OCI-LY7 (cell line): Measurements from ENCODE around the gene RHOB. TPM values are rescaled to one million over a fixed set of nuclear protein-coding genes. Genes with fewer than 3 reads are reported as not detected.

Experiments
- BruUV-seq: library from RNA; stranded (reverse); fragments of 400-500 nt; replicated peaks from 2 replicates; lab custom pipeline; 2021; lab: Mats Ljungman, UMichigan
- CTCF ChIA-PET: fragments of 300-600 bp; sonication (Branson Sonifier 250); formaldehyde crosslinking; loops from one replicate; lab custom pipeline; 2022; ENCODE audit warnings: antibody characterized with exemption; ENCODE audit not compliant: unreplicated experiment; lab: Charles Lee
- POLR2A ChIA-PET: fragments of 300-600 bp; sonication (Branson Sonifier 250); formaldehyde crosslinking; loops from one replicate; lab custom pipeline; 2022; ENCODE audit warnings: antibody characterized with exemption; lab: Charles Lee
- DNase-seq: peaks from one replicate; pipeline ENCODE4 v3.0.0-alpha.2; 2015; ENCODE audit warnings: low spot score
- H2AFZ ChIP-seq: fragments of 200-600 bp; sonication (generic), shearing (Covaris generic); 2 replicates; pipeline ENCODE4 v1.6.1; 2014; ENCODE audit warnings: mild to moderate bottlenecking, antibody characterized with exemption, low read length, moderate library complexity
- H3K27ac ChIP-seq: fragments of 200-600 bp; sonication (generic); 2 replicates; pipeline ENCODE4 v1.5.1; 2014; ENCODE audit warnings: mixed run types, low read depth, mild to moderate bottlenecking, moderate library complexity, low read length, inconsistent platforms; ENCODE audit not compliant: poor library complexity, severe bottlenecking
- H3K36me3 ChIP-seq: fragments of 200-600 bp; sonication (generic); 2 replicates; pipeline ENCODE4 v1.6.1; 2014; ENCODE audit warnings: mild to moderate bottlenecking, antibody characterized with exemption, low read length, moderate library complexity, mixed read lengths; ENCODE audit not compliant: insufficient read depth
- H3K4me1 ChIP-seq: fragments of 200-600 bp; sonication (generic); 2 replicates; pipeline ENCODE4 v1.5.1; 2014; ENCODE audit warnings: mild to moderate bottlenecking, low read length; ENCODE audit not compliant: insufficient read depth, poor library complexity, severe bottlenecking
- H3K4me2 ChIP-seq: fragments of 200-600 bp; sonication (generic); 2 replicates; pipeline ENCODE4 v1.6.1; 2014; ENCODE audit warnings: mild to moderate bottlenecking, low read length
- H3K4me3 ChIP-seq: fragments of 200-600 bp; sonication (generic); 2 replicates; pipeline ENCODE4 v1.5.1; 2014; ENCODE audit warnings: mild to moderate bottlenecking, low read depth, low read length; ENCODE audit not compliant: poor library complexity, severe bottlenecking
- H3K79me2 ChIP-seq: fragments of 200-600 bp; sonication (generic); 2 replicates; pipeline ENCODE4 v1.6.1; 2016; ENCODE audit warnings: low read depth, mild to moderate bottlenecking, low read length, moderate library complexity, mixed read lengths; ENCODE audit not compliant: insufficient read depth
- H3K9me2 ChIP-seq: fragments of 200-600 bp; sonication (generic); 2 replicates; pipeline ENCODE4 v1.6.1; 2016; ENCODE audit warnings: mild to moderate bottlenecking, low read length, mixed read lengths; ENCODE audit not compliant: insufficient read depth
- H3K9me3 ChIP-seq: fragments of 200-600 bp; sonication (generic); 2 replicates; pipeline ENCODE4 v1.6.1; 2014; ENCODE audit warnings: mild to moderate bottlenecking, mixed run types, low read length, mixed read lengths
- H4K20me1 ChIP-seq: fragments of 200-600 bp; sonication (generic); 2 replicates; pipeline ENCODE4 v1.6.1; 2014; ENCODE audit warnings: mild to moderate bottlenecking, antibody characterized with exemption, low read length, moderate library complexity, mixed read lengths; ENCODE audit not compliant: insufficient read depth
- EZH2phosphoT487 ChIP-seq: fragments of 200-600 bp; sonication (generic); IDR thresholded peaks from 2 replicates; pipeline ENCODE4 v1.6.1; 2018; ENCODE audit warnings: low read depth, borderline replicate concordance, mild to moderate bottlenecking, mixed run types, antibody characterized with exemption, low read length, moderate library complexity, mixed read lengths
- intact Hi-C: fragments of 100-400 bp; cut with micrococcal nuclease; formaldehyde crosslinking; loops from one replicate; pipeline ENCODE4 v1.10.0; 2022; ENCODE audit not compliant: unreplicated experiment
- total RNA-seq, 2 experiments: library from RNA; depleted of rRNA in 1 of 2; stranded (reverse); fragments of >200 nt in 1 of 2; shearing (Covaris generic) in 1 of 2; gene quantifications; 2 replicates each; pipeline ENCODE4 v1.2.3, GENCODE V29; 2014 to 2022
- TF ChIP-seq, protein P1 (sequence below): fragments of 200-600 bp; sonication (generic); conservative IDR thresholded peaks from 2 replicates; pipeline ENCODE4 v1.5.1; 2014; ENCODE audit warnings: mild to moderate bottlenecking, antibody characterized with exemption, low read length, moderate library complexity, mixed read lengths

The RHOB gene
- total RNA-seq, 2 experiments from 2014 or later: 0.36 TPM; not detected in 1

- no peak overlapping the region for H2AFZ ChIP-seq
- H4K20me1 ChIP-seq: no peaks in the 10 kb centered on the region
- H3K27ac ChIP-seq: no peak overlapping the region
- no peak for DNase-seq
- no peak overlapping the region for H3K4me2 ChIP-seq
- CTCF ChIA-PET: no interaction called here
- H3K79me2 ChIP-seq: no peaks in the 10 kb centered on the region
- no peaks in the 10 kb centered on the region for H3K4me1 ChIP-seq
- H3K36me3 ChIP-seq: no peaks in the 10 kb centered on the region
- POLR2A ChIA-PET: interaction anchor here (0.6 to 1.0 kb wide), 2 partner anchors 15 to 617 kb away, joined by 3 read pairs; no protein-coding TSS in a partner anchor
- H3K4me3 ChIP-seq: no peak overlapping the region
- H3K9me3 ChIP-seq: no peaks in the 10 kb centered on the region
- no peaks in the 10 kb centered on the region for H3K9me2 ChIP-seq
- TF ChIP-seq EZH2phosphoT487: no peak
- TF ChIP-seq, protein P1, sequence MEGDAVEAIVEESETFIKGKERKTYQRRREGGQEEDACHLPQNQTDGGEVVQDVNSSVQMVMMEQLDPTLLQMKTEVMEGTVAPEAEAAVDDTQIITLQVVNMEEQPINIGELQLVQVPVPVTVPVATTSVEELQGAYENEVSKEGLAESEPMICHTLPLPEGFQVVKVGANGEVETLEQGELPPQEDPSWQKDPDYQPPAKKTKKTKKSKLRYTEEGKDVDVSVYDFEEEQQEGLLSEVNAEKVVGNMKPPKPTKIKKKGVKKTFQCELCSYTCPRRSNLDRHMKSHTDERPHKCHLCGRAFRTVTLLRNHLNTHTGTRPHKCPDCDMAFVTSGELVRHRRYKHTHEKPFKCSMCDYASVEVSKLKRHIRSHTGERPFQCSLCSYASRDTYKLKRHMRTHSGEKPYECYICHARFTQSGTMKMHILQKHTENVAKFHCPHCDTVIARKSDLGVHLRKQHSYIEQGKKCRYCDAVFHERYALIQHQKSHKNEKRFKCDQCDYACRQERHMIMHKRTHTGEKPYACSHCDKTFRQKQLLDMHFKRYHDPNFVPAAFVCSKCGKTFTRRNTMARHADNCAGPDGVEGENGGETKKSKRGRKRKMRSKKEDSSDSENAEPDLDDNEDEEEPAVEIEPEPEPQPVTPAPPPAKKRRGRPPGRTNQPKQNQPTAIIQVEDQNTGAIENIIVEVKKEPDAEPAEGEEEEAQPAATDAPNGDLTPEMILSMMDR: no peak
- no TSS peak for BruUV-seq
- intact Hi-C loops: no loop called here
These were observed 8.3 kb downstream of the RHOB start for GRCh38 chr2:20455076-20455587.

DNA sequence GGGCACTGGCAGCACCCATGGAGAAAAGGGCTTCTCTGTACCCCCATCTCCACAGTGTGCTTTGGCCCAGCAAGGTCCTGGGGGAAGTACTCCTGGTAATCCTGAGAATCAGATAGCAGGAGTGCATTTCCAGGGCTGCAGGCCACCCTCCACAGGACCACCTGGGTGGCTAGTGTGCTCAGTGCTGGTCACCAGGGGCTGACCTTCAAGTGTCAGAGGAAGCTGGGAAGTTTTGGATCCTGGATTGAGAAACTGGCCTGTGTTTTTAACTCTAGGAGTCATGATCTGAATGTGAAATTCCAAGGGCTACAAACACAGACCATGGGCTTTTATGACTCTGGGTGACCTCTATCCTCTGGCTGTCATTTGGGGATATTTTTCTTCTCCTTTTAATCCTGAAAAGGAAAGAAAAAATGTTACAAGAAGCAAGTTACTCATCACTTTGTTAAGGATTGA lies 9.3 kb downstream of the RHOB start:
- intact Hi-C loops: no loop called here
- Histone ChIP-seq H4K20me1 (no peaks in the 10 kb centered on the region), H2AFZ (no peak overlapping the region), H3K4me2 (no peak overlapping the region), H3K36me3 (no peaks in the 10 kb centered on the region), H3K79me2 (no peaks in the 10 kb centered on the region), H3K9me2 (no peaks in the 10 kb centered on the region), H3K27ac (no peak overlapping the region), H3K9me3 (no peaks in the 10 kb centered on the region), H3K4me3 (no peak overlapping the region), H3K4me1 (no peaks in the 10 kb centered on the region)
- CTCF ChIA-PET: no interaction called here
- POLR2A ChIA-PET: interaction anchor here (0.7 to 0.9 kb wide), 2 partner anchors 9 to 219 kb away, joined by 3 read pairs; partner anchors contain the start of gene RHOB
- DNase-seq: no peak
- BruUV-seq: no TSS peak
- TF ChIP-seq, protein P1: no peak
- TF ChIP-seq EZH2phosphoT487: no peak
